HG03439 (cell line): ENCODE data around the gene COX7A2L.
"Not testable (repeated sequence)": the region's sequence is repeated elsewhere in the genome, so short reads cannot be mapped to it uniquely, and the experiment has no call there.

Experiments used
- ATAC-seq: cut with Tn5 transposase; IDR thresholded peaks from one replicate; pipeline ENCODE4 v1.9.1; 2021; ENCODE audit warnings: mild to moderate bottlenecking, moderate library complexity; ENCODE audit not compliant: unreplicated experiment

The COX7A2L gene

GRCh38 chr2:42360890-42361727 is at the start of gene COX7A2L:
Gene COX7A2L, minus strand, starts transcription at chr2:42361217. Its CDS starts 56 bp downstream, at chr2:42361161.
- ATAC-seq: peak; percentile 93

- no peak for ATAC-seq
Measured at GRCh38 chr2:42408009-42408408, 47.0 kb upstream of the COX7A2L start.

- ATAC-seq: no peak
Measured at GRCh38 chr2:42407476-42407875, 46.5 kb upstream of the COX7A2L start.

- ATAC-seq: no peak
Measured at GRCh38 chr2:42404676-42405075, 43.7 kb upstream of the COX7A2L start.

GRCh38 chr2:42401773-42402172 is 40.8 kb upstream of the COX7A2L start:
- ATAC-seq: no peak

- not testable (repeated sequence) for ATAC-seq
Measured at GRCh38 chr2:42398052-42398451, 37.0 kb upstream of the COX7A2L start.

GRCh38 chr2:42393320-42393719 is 32.3 kb upstream of the COX7A2L start:
- ATAC-seq: not testable (repeated sequence)

- ATAC-seq: no peak
Measured at GRCh38 chr2:42392191-42392590, 31.2 kb upstream of the COX7A2L start.

- ATAC-seq: no peak
Measured at GRCh38 chr2:42390401-42390969, 29.5 kb upstream of the COX7A2L start.

- ATAC-seq: no peak
Measured at GRCh38 chr2:42386682-42387081, 25.7 kb upstream of the COX7A2L start.

GRCh38 chr2:42385225-42385624 is 24.2 kb upstream of the COX7A2L start:
- ATAC-seq: no peak

- no peak for ATAC-seq
Measured at GRCh38 chr2:42383855-42384530, 23.0 kb upstream of the COX7A2L start.

GRCh38 chr2:42382144-42382543 is 21.1 kb upstream of the COX7A2L start:
- no peak for ATAC-seq

GRCh38 chr2:42380026-42380425 is 19.0 kb upstream of the COX7A2L start:
- ATAC-seq: not testable (repeated sequence)

- no peak for ATAC-seq
Measured at GRCh38 chr2:42378415-42378814, 17.4 kb upstream of the COX7A2L start.

- no peak for ATAC-seq
Measured at GRCh38 chr2:42376758-42377157, 15.7 kb upstream of the COX7A2L start.

GRCh38 chr2:42372474-42373200 is 11.6 kb upstream of the COX7A2L start:
- no peak for ATAC-seq

GRCh38 chr2:42371611-42372473 is 10.8 kb upstream of the COX7A2L start:
- no peak for ATAC-seq

GRCh38 chr2:42369532-42370229 is 8.7 kb upstream of the COX7A2L start:
- ATAC-seq: no peak
